Psoas muscle (tissue), 8 donors: Measurements from ENCODE around the gene GNAI3. TPM values are rescaled to one million over a fixed set of nuclear protein-coding genes. Genes with fewer than 3 reads are reported as not detected.

Experiments used
- ATAC-seq, 4 donors: fragments of 200-7000 bp; cut with Tn5 transposase; one replicate each; pipeline ENCODE4 v1.9.1; 2020; ENCODE audit warnings: moderate library complexity in 3 of 4, mild to moderate bottlenecking in 2 of 4
- DNase-seq, 2 donors: peaks; one replicate each; pipeline ENCODE4 v3.0.0-alpha.2; 2020
- H3K27ac ChIP-seq: fragments of 200-600 bp; one replicate; pipeline ENCODE4 v1.8.0; 2022
- H3K27me3 ChIP-seq, 3 donors: fragments of 200-600 bp in 1 of 3; one replicate each; pipeline versions ENCODE4 v1.6.1 to v1.8.0; 2013 to 2022; ENCODE audit warnings: low read length in 2 of 3, mild to moderate bottlenecking in 2 of 3, moderate library complexity in 1 of 3; ENCODE audit not compliant: insufficient read depth in 3 of 3
- H3K36me3 ChIP-seq, 2 donors: fragments of 200-600 bp in 1 of 2; one replicate each; pipeline versions ENCODE4 v1.6.1 to v1.8.0; 2013 to 2022; ENCODE audit warnings: low read depth in 1 of 2, mild to moderate bottlenecking in 1 of 2, moderate library complexity in 1 of 2; ENCODE audit not compliant: insufficient read depth in 1 of 2
- H3K4me1 ChIP-seq: fragments of 200-600 bp; one replicate; pipeline ENCODE4 v1.8.0; 2022
- H3K4me3 ChIP-seq: fragments of 200-600 bp; one replicate; pipeline ENCODE4 v1.8.0; 2022; ENCODE audit warnings: mild to moderate bottlenecking
- H3K9me3 ChIP-seq: fragments of 200-600 bp; one replicate; pipeline ENCODE4 v1.8.0; 2022
- WGBS, 3 donors: extraction: QIAGEN DNeasy Blood & Tissue Kit; methylation state at CpG; one replicate each; pipeline versions ENCODE4 v1.1.6 to v1.1.7; 2013; 5-methylcytosine and 5-hydroxymethylcytosine counted together
- intact Hi-C, 2 donors: fragments of 100-400 bp; cut with DNase I; formaldehyde crosslinking; loops; one replicate each; pipeline versions ENCODE4 v1.11.0 to v1.14.2; 2022
- polyA plus RNA-seq, 3 donors: library from polyadenylated mRNA; stranded (reverse); fragments of 200-250 nt; gene quantifications; one replicate each; pipeline ENCODE4 v1.2.3, GENCODE V29; 2013
- total RNA-seq, 4 donors: library from RNA; stranded (reverse); fragmentation: NEBNext Ultra II Directional in 2 of 4; extraction: Animal tissue kit (Norgen Biotek cat#: 25700) in 2 of 4; gene quantifications; one replicate each; pipeline versions ENCODE4 v1.2.1 to v1.2.4, GENCODE V29; 2021 to 2023
- TF ChIP-seq, protein P1 (sequence below): fragments of 200-600 bp; IDR thresholded peaks from one replicate; pipeline ENCODE4 v1.8.0; 2022; ENCODE audit warnings: antibody characterized with exemption
- donor health status: healthy with polysubstance abuse.
- donor health status: DM: no; HTN: no; CAD: no; lungs with moderate emphysema.
- donor health status: Bipolar disorder and iron deficiency.
- donor health status: healthy.
- donor health status: DM: yes; HTN: yes; CAD: no.
- donor health status: DM: no; HTN: no; CAD: no.
- donor health status: DM: no; HTN: no; CAD: no.
- donor health status: DM: yes; HTN: yes; CAD: no.

The GNAI3 gene
- total and polyA plus RNA-seq, 7 donors: 0.96 to 2.9 (median 1.7) TPM

DNA sequence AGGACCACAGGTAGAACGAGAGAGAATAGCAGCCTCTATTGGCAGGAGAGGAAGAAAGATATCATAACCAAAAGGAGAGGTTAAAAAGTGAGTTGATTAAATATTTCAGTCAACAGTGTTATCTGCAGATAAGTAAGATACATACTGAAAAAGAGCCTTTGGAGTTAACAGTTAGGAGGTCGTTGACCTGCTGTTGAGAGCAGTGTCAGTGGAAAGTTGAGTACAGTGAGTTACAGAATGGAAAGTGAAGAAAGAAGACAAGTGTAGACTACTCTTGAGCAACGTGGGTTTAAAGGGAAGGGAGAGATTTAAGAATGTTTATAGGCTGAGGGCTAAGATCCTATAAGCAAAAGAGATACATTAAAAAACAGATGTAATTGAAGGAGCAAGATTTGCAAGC is 40.8 kb downstream of the GNAI3 start:
- Histone ChIP-seq H3K27me3 (no peaks in the 10 kb centered on the region), H3K9me3 (no peaks in the 10 kb centered on the region), H3K4me3 (no peak overlapping the region), H3K27ac (no peak overlapping the region), H3K36me3 (peaks cover 0 to 99% of the 10 kb centered on the region in 2 donors), H3K4me1 (no peaks in the 10 kb centered on the region)
- DNase-seq (no peak), ATAC-seq (no peak)
- intact Hi-C loops: no loop called here
- WGBS, 3 donors: 85 to 94% (median 87%) methylated on average over 3 of the region's 3 CpGs
- TF ChIP-seq, protein P1, sequence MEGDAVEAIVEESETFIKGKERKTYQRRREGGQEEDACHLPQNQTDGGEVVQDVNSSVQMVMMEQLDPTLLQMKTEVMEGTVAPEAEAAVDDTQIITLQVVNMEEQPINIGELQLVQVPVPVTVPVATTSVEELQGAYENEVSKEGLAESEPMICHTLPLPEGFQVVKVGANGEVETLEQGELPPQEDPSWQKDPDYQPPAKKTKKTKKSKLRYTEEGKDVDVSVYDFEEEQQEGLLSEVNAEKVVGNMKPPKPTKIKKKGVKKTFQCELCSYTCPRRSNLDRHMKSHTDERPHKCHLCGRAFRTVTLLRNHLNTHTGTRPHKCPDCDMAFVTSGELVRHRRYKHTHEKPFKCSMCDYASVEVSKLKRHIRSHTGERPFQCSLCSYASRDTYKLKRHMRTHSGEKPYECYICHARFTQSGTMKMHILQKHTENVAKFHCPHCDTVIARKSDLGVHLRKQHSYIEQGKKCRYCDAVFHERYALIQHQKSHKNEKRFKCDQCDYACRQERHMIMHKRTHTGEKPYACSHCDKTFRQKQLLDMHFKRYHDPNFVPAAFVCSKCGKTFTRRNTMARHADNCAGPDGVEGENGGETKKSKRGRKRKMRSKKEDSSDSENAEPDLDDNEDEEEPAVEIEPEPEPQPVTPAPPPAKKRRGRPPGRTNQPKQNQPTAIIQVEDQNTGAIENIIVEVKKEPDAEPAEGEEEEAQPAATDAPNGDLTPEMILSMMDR: no peak

DNA sequence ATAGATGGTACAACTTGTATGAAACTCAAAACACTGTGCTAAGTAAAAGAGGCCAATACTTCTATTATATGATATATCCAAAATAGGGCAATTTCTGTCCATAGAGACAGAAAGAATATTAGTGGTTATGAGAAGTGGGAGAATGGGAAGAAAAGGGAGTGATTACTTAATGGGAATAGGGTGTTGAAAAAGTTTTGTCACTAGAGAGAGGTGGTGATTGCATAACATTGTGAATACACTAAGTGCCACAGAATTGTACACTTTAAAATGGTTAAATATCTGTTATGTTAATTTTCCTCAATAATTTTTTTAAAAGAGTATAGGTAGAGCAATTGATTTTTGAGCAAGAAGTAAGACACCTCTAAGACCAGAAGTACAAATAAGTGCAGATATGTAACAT is 41.3 kb downstream of the GNAI3 start:
- TF ChIP-seq, protein P1: no peak
- Histone ChIP-seq H3K4me3 (no peak overlapping the region), H3K36me3 (peaks cover 0 to 96% of the 10 kb centered on the region in 2 donors), H3K27ac (no peak overlapping the region), H3K4me1 (no peaks in the 10 kb centered on the region), H3K27me3 (no peaks in the 10 kb centered on the region), H3K9me3 (no peaks in the 10 kb centered on the region)
- intact Hi-C loops: loop anchor here in 1 of 2 donors (10.0 kb wide), 1 partner anchor 1285 kb away; the partner anchor contains the start of gene CD53
- DNase-seq (no peak), ATAC-seq (no peak)

DNA sequence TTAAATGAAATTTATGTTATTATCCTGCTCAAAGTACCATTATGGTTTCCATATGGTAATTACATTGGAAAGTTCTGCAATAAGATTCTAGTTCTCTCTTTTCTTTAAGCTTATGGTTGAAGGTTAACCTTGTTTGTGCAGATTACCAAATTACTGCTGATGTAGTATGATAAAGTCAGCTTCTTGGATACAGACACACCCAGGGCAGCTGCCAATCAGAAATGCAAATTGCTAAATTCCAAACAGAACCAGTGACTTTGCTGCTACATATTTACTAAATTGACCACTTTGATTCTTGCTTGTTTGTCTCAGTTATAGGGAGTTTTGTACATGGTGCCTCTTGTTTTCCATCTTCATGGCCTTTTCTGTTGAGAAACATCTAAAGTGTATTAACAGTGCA is 44.5 kb downstream of the GNAI3 start:
- DNase-seq (no peak), ATAC-seq (no peak)
- H3K4me1 ChIP-seq: no peaks in the 10 kb centered on the region
- H3K9me3 ChIP-seq: no peaks in the 10 kb centered on the region
- intact Hi-C loops: loop anchor here in 1 of 2 donors (10.0 kb wide), 1 partner anchor 1282 kb away; the partner anchor contains the start of gene CD53
- H3K36me3 ChIP-seq: peaks cover 0 to 80% of the 10 kb centered on the region in 2 donors
- H3K4me3 ChIP-seq: no peak overlapping the region
- TF ChIP-seq, protein P1: no peak
- H3K27me3 ChIP-seq: no peaks in the 10 kb centered on the region
- no peak overlapping the region for H3K27ac ChIP-seq

DNA sequence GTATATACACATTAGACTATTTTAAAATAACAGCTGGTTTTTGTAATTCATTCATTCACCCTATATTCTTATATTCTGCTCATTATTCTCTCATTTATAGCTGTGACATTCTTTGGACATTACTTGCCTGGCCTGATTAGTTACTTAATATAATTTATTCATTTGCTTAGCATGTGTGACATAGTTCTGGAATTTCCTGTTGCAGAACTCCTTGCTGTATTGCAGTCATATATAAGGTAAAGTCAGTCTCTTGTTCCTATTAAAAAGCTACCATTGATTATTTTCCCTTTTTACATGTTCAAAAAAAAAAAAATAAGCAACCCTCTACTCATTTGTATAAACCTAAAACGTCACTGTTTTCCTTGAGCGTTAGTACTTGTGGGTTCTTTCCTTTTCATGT is 47.1 kb downstream of the GNAI3 start:
- Histone ChIP-seq H3K4me1 (no peaks in the 10 kb centered on the region), H3K36me3 (peaks cover 0 to 58% of the 10 kb centered on the region in 2 donors), H3K27ac (no peak overlapping the region), H3K4me3 (no peak overlapping the region), H3K9me3 (no peaks in the 10 kb centered on the region), H3K27me3 (no peaks in the 10 kb centered on the region)
- DNase-seq (no peak), ATAC-seq (no peak)
- TF ChIP-seq, protein P1: no peak
- WGBS, 3 donors: 93 to 97% (median 95%) methylated on average over 2 of the region's 2 CpGs
- intact Hi-C loops: loop anchor here in 1 of 2 donors (10.0 kb wide), 1 partner anchor 1279 kb away; the partner anchor contains the start of gene CD53

DNA sequence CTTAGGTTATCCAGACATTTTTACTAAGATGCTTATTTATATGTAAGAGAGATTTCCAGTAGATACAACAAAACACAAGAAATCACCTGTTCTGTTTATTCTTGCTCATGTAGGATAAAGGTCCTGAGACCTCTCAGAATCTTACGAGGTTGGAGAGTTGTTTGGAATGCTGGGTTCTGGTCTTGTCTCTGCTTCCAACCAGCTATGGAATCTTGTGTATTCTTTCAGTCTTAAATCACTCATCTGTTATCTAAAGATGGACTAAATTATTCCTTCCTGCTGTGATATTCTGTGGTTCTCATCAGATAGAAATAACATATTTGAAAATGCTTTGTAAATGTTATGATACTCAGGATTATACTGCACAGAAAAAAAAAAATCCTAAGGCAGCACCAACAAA is 49.7 kb downstream of the GNAI3 start:
- ATAC-seq: no peak
- no peak for DNase-seq
- Histone ChIP-seq H3K27ac (no peak overlapping the region), H3K4me1 (no peaks in the 10 kb centered on the region), H3K9me3 (no peaks in the 10 kb centered on the region), H3K36me3 (peaks cover 0 to 32% of the 10 kb centered on the region in 2 donors), H3K4me3 (no peak overlapping the region), H3K27me3 (no peaks in the 10 kb centered on the region)
- intact Hi-C loops: loop anchor here in 1 of 2 donors (10.0 kb wide), 1 partner anchor 1277 kb away; the partner anchor contains the start of gene CD53
- TF ChIP-seq, protein P1: no peak
- 82 to 92% (median 85%) methylated on average over 1 of the region's 1 CpG for WGBS, 3 donors
